HFF-Myc (cell line): ENCODE results near the gene HSDL1.

ENCODE experiments used
- DNase-seq: peaks from one replicate; pipeline ENCODE4 v3.0.0-alpha.2; 2011; ENCODE audit warnings: low read depth; ENCODE audit errors: extremely low read depth
- H3K4me3 ChIP-seq: replicated peaks from 2 replicates; pipeline ENCODE4 v1.5.1; 2011; ENCODE audit warnings: low read depth, mild to moderate bottlenecking, control low read depth, low read length
- TF ChIP-seq, protein P1 (sequence below): IDR thresholded peaks from 2 replicates; pipeline ENCODE4 v1.5.1; 2012; ENCODE audit warnings: mild to moderate bottlenecking, low read depth, low read length, control low read depth; ENCODE audit errors: missing control alignments

HSDL1 gene

DNA sequence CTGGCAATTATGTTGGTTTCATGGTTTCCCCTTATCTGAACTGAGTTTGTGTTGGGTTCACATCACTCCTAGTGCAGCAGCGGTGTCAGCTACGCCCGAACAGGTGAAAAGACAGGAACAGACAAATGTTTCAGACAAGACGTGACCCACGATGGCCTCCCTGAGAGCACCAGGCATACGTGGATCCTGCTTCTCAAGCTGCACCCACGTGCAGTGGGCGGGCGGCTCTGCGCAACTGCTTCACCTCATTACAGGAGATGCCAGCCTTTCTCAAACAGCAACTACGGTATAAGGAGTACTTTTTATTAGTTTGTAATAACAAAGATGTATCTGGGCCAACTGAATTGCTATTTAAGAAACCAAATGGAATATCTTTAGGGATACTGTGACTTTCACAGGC lies 69.6 kb downstream of the HSDL1 start:
- no peak overlapping the region for H3K4me3 ChIP-seq
- DNase-seq: no peak
- TF ChIP-seq, protein P1, sequence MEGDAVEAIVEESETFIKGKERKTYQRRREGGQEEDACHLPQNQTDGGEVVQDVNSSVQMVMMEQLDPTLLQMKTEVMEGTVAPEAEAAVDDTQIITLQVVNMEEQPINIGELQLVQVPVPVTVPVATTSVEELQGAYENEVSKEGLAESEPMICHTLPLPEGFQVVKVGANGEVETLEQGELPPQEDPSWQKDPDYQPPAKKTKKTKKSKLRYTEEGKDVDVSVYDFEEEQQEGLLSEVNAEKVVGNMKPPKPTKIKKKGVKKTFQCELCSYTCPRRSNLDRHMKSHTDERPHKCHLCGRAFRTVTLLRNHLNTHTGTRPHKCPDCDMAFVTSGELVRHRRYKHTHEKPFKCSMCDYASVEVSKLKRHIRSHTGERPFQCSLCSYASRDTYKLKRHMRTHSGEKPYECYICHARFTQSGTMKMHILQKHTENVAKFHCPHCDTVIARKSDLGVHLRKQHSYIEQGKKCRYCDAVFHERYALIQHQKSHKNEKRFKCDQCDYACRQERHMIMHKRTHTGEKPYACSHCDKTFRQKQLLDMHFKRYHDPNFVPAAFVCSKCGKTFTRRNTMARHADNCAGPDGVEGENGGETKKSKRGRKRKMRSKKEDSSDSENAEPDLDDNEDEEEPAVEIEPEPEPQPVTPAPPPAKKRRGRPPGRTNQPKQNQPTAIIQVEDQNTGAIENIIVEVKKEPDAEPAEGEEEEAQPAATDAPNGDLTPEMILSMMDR: no peak

DNA sequence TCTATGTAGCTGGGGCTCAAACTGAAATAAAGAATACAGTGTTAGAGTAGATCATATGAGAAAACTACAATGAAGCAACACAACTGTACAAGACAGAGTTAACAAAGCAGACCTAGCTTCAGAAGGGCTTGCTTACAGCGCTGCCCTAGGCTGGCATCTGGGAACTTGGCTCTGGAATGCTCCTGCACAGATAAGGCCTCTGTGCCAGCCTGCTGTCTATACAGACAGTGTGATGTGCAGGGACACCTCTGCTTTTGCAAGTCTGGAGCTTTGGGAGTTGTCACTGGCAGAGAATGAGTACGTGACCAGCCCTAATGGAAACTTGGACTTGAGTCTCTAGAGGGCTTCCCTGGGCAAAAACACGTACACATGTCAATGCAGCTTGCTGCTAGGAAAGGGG lies 70.3 kb downstream of the HSDL1 start:
- H3K4me3 ChIP-seq: no peak overlapping the region
- TF ChIP-seq, protein P1: no peak
- no peak for DNase-seq
